Heart right ventricle (tissue), 16 donors: ENCODE data around the gene BRCA1. TPM values are rescaled to one million over a fixed set of nuclear protein-coding genes. Genes with fewer than 3 reads are reported as not detected.

Experiments used
- ATAC-seq, 8 donors: fragments of 200-7000 bp; cut with Tn5 transposase; one replicate each; pipeline ENCODE4 v1.9.1; 2020; ENCODE audit warnings: mild to moderate bottlenecking in 8 of 8, moderate library complexity in 8 of 8, moderate number of reproducible peaks in 1 of 8
- DNase-seq, 2 donors: peaks; one replicate each; pipeline ENCODE4 v3.0.0-alpha.2; 2020
- H3K27ac ChIP-seq, 10 donors: fragments of 200-600 bp; sonication (generic) in 2 of 10; one replicate each; pipeline versions ENCODE4 v1.5.0 to v1.8.0; 2020 to 2022; ENCODE audit warnings: mild to moderate bottlenecking in 3 of 10
- H3K27me3 ChIP-seq, 7 donors: fragments of 200-600 bp; one replicate each; pipeline ENCODE4 v1.8.0; 2021 to 2022; ENCODE audit warnings: mild to moderate bottlenecking in 2 of 7
- H3K36me3 ChIP-seq, 9 donors: fragments of 200-600 bp; sonication (generic) in 1 of 9; one replicate each; pipeline versions ENCODE4 v1.5.0 to v1.8.0; 2020 to 2022; ENCODE audit warnings: mild to moderate bottlenecking in 2 of 9
- H3K4me1 ChIP-seq, 9 donors: fragments of 200-600 bp; sonication (generic) in 1 of 9; one replicate each; pipeline versions ENCODE4 v1.5.0 to v1.8.0; 2020 to 2022; ENCODE audit warnings: mild to moderate bottlenecking in 4 of 9
- H3K4me3 ChIP-seq, 10 donors: fragments of 200-600 bp; sonication (generic) in 2 of 10; one replicate each; pipeline versions ENCODE4 v1.5.0 to v1.8.0; 2020 to 2022; ENCODE audit warnings: mild to moderate bottlenecking in 7 of 10, moderate library complexity in 2 of 10
- H3K9me3 ChIP-seq, 11 donors: fragments of 200-600 bp in 10 of 11; sonication (generic) in 2 of 11; one replicate each; pipeline versions ENCODE4 v1.5.0 to v1.8.0; 2013 to 2022; ENCODE audit warnings: mild to moderate bottlenecking in 2 of 11, control low read depth in 1 of 11, moderate library complexity in 1 of 11
- CTCF ChIP-seq, 9 donors: fragments of 200-600 bp; sonication (generic) in 2 of 9; IDR thresholded peaks; one replicate each; pipeline versions ENCODE4 v1.5.0 to v1.8.0; 2021 to 2022; ENCODE audit warnings: antibody characterized with exemption in 9 of 9, mild to moderate bottlenecking in 5 of 9, moderate library complexity in 1 of 9
- WGBS, 2 donors: extraction: QIAGEN DNeasy Blood & Tissue Kit; methylation state at CpG; one replicate each; pipeline ENCODE4 v1.1.7; 2013; ENCODE audit warnings: inconsistent platforms in 1 of 2; 5-methylcytosine and 5-hydroxymethylcytosine counted together
- intact Hi-C, 10 donors: fragments of 100-400 bp; cut with DNase I; formaldehyde crosslinking; loops; one replicate each; pipeline versions ENCODE4 v1.11.1 to v1.14.2; 2022
- polyA plus RNA-seq, 2 donors: library from polyadenylated mRNA; stranded (reverse); fragments of 200-250 nt; gene quantifications; one replicate each; pipeline ENCODE4 v1.2.3, GENCODE V29; 2013
- total RNA-seq, 10 donors: library from RNA; stranded (reverse); fragmentation: NEBNext Ultra II Directional in 3 of 10; extraction: Animal tissue kit (Norgen Biotek cat#: 25700) in 3 of 10; gene quantifications; one replicate each; pipeline versions ENCODE4 v1.2.1 to v1.2.4, GENCODE V29; 2021 to 2023
- donor health status: Arrhythmogenic right ventricular cardiomyopathy.
- donor health status: ischemic (EF 13 %, LVEDD 7.1; RV severe dilation, severe dysfunction).
- donor health status: healthy with polysubstance abuse.
- donor health status: DM: no; HTN: yes; CAD: no.
- donor health status: DM: no; HTN: no; CAD: no.
- donor health status: ischemic (EF 25% LVEDD 6.9; RV normal size, moderate dysfunction).
- donor health status: ischemic (EF 25% LVEDD 5.7; RV mildly dilated, moderate dysfunction).
- donor health status: healthy.
- donor health status: DM: yes; HTN: yes; CAD: no.
- donor health status: Ischemic cardiomyopathy.
- donor health status: ischemic (EF 35%, LVEDD 5.7; RV mildly dilated, moderate dysfunction).
- donor health status: nonischemic (EF 11% LVEDD 7.7; RV severe dilation, severe dysfunction).
- donor health status: DM: yes; HTN: yes; CAD: no.
- donor health status: PGD.
- donor health status: ischemic (EF 29% LVEDD 5.4; RV normal size, mild dysfunction).
- donor health status: nonischemic (EF 23%, LVEDD 6.1; RV moderate dilation, normal function).

Gene BRCA1
- total and polyA plus RNA-seq, 12 donors = 2.2 to 12.0 (median 7.9) TPM

- Histone ChIP-seq H3K27ac (no peak overlapping the region), H3K9me3 (no peaks in the 10 kb centered on the region), H3K36me3 (peaks cover 0 to 9% (median 0%) of the 10 kb centered on the region in 9 donors), H3K4me3 (no peak overlapping the region), H3K27me3 (no peaks in the 10 kb centered on the region), H3K4me1 (peaks cover 3 to 42% (median 28%) of the 10 kb centered on the region in 9 donors)
- ATAC-seq = peak in 1 of 8 donors; percentile 40
- no peak for TF ChIP-seq CTCF (IDR thresholded peaks at IDR 0.05)
- DNase-seq = no peak
- intact Hi-C loops = loop anchor here in 5 of 10 donors (5.0 to 10.0 kb wide), 2 partner anchors 45 to 102 kb away; partner anchors contain the start of genes RND2 (in 5 of the 5), VAT1 (in 5 of the 5) and NBR1 (in 2 of the 5)
- 98 to 99% methylated on average over 24 of the region's 24 CpGs for WGBS, 2 donors
These were observed 1.7 kb upstream of the BRCA1 start for GRCh38 chr17:43126911-43127290.

DNA sequence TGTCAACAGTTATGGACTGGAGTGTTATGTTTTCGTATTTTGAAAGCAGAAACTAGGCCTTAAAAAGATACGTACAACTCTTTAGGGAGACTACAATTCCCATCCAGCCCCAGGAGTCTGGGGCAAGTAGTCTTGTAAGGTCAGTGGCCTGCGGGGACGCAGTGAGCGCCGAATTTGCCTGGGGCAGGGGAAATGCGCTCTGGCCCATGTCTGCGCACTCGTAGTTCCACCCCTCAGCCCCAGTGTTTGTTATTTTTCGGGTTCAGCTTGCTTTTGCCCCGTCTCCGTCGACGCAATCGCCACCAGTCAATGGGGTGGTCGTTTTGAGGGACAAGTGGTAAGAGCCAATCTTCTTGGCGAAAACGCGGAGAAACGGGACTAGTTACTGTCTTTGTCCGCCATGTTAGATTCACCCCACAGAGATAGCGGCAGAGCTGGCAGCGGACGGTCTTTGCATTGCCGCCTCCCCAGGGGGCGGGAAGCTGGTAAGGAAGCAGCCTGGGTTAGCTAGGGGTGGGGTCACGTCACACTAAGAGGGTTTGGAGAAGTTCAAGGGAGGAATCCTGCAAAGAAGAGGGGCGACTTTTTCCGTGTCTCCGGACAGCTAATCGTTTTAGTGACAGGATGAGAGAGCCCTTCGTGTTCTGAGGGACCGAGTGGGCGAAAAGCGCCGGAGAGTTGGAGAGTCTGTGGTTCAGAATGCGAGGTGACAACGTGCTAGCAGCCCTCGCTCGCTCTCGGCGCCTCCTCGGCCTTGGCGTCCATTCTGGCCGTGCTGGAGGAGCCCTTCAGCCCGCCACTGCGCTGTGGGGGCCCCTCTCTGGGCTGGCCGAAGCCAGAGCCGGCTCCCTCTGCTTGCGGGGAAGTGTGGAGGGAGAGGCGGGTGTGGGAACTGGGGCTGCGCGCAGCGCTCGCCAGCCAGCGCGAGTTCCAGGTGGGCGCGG lies 1.1 kb upstream of the BRCA1 start:
- TF ChIP-seq CTCF (IDR thresholded peaks at IDR 0.05) = no peak
- ATAC-seq = peak in 1 of 8 donors; percentile 15
- peak overlapping the region; percentile 36 to 79 (median 65) for H3K4me3 ChIP-seq
- WGBS, 2 donors = 77 to 84% methylated on average over 57 to 59 of the region's 59 CpGs
- H3K27me3 ChIP-seq = no peaks in the 10 kb centered on the region
- peak overlapping the region in 9 of 10 donors; percentile 63 to 89 (median 79) for H3K27ac ChIP-seq
- H3K9me3 ChIP-seq = no peaks in the 10 kb centered on the region
- intact Hi-C loops = loop anchor here in 7 of 10 donors (2.0 to 10.0 kb wide), 3 partner anchors 45 to 101 kb away; partner anchors contain the start of genes NBR1 (in 5 of the 7), RND2 (in 5 of the 7) and VAT1 (in 5 of the 7)
- peaks cover 3 to 42% (median 28%) of the 10 kb centered on the region in 9 donors for H3K4me1 ChIP-seq
- DNase-seq = no peak
- H3K36me3 ChIP-seq = peaks cover 0 to 8% (median 0%) of the 10 kb centered on the region in 9 donors

DNA sequence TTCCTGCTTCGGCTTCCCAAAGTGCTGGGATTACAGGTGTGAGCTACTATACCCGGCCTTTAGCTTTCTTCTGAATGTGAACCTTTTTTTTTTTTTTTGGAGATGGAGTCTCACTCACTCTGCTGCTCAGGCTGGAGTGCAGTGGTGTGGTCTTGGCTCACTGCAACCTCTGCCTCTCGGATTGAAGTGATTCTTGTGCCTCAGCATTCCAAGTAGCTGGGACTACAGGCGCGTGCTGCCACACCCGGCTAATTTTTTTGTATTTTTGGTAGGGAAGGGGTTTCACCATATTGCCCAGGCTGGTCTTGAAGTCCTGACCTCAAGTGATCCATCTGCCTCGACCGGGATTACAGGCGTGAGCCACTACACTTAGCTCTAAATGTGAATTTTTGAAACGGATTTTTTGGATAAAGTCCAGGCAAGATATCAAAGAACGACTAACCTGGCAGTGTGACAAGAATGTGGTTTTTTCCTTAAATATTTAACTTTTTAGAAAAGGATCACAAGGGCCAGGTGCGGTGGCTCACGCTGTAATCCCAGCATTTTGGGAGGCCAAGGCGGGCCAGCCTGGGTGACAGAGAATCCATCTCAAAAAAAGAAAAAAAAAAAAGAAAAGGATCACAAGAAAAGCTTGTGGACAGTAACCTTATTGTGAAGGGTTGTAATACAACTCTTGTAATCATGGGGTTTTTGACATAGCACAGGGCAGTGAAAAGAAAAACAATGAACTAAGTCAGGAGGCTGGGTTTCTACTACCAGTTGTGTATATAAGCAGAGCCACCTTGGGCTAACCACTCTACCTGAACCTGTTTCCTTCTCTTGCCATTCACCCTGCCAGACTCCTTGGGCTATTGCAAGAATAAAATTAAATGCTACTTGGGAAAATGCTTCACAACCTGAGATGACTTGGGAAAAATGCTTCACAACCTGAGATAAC lies 6.2 kb downstream of the BRCA1 start:
- DNase-seq (no peak), ATAC-seq (no peak)
- Histone ChIP-seq H3K36me3 (no peaks in the 10 kb centered on the region), H3K27ac (no peak overlapping the region), H3K4me1 (peaks cover 0 to 4% (median 0%) of the 10 kb centered on the region in 9 donors), H3K4me3 (no peak overlapping the region), H3K9me3 (no peaks in the 10 kb centered on the region), H3K27me3 (no peaks in the 10 kb centered on the region)
- WGBS, 2 donors = 75 to 79% methylated on average over 14 of the region's 14 CpGs
- intact Hi-C loops = loop anchor here in 2 of 10 donors (10.0 kb wide), 2 partner anchors 46 to 84 kb away; no protein-coding TSS in a partner anchor
- no peak for TF ChIP-seq CTCF (IDR thresholded peaks at IDR 0.05)
